Myocyte (in vitro differentiated cells): ENCODE data around the gene QKI. TPM values are rescaled to one million over a fixed set of nuclear protein-coding genes. Genes with fewer than 3 reads are reported as not detected.
"Not testable (repeated sequence)": the region's sequence is repeated elsewhere in the genome, so short reads cannot be mapped to it uniquely, and the experiment has no call there.

Experiments
- DNase-seq: peaks from one replicate; pipeline ENCODE4 v3.0.0-alpha.2; 2012; ENCODE audit warnings: low read depth
- total RNA-seq: library from RNA; depleted of rRNA; stranded (reverse); fragments of >200 nt; gene quantifications from 2 replicates; pipeline ENCODE4 v1.2.3, GENCODE V29; 2014

Gene QKI
- total RNA-seq, 1 donor from 2014 or later = 423 TPM

DNA sequence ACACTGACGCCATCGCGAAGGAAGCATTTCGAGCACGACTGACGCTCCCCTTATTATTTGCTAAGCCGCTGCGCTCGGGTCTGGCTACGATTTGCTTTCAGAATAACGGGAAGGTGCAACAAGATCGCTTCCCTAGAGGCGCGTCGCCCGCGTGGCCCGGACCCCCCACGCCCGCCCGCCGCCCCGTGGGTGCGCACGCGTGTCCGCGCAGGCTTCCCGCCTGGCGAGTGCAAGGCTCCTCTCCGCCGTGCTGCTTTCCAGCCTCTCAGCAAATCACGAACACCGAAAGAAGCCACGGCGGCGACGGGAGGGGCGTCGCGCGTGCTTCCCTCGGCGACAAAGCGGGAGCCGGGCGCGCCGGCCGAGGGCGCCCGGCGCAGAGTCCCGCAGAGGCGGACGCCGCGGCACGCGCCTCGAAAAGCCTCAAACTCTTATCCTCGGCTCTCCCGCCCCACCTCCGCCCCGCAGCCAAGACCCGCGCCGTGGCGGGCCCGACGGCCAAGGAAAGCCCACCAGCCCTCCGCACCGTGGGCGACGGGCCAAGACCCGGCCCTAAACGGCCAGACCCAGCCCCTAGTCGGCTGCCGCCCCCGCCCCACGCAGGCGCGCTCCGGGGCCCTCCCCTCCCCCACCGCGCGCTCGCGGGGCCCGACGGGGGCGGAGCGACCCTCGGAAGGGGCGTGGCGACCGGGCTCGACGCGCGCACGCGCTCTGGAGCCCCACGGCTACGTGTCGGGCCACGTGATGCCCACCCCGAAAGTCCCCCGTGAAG is 987 bp upstream of the QKI start:
- peak; percentile 89 for DNase-seq

DNA sequence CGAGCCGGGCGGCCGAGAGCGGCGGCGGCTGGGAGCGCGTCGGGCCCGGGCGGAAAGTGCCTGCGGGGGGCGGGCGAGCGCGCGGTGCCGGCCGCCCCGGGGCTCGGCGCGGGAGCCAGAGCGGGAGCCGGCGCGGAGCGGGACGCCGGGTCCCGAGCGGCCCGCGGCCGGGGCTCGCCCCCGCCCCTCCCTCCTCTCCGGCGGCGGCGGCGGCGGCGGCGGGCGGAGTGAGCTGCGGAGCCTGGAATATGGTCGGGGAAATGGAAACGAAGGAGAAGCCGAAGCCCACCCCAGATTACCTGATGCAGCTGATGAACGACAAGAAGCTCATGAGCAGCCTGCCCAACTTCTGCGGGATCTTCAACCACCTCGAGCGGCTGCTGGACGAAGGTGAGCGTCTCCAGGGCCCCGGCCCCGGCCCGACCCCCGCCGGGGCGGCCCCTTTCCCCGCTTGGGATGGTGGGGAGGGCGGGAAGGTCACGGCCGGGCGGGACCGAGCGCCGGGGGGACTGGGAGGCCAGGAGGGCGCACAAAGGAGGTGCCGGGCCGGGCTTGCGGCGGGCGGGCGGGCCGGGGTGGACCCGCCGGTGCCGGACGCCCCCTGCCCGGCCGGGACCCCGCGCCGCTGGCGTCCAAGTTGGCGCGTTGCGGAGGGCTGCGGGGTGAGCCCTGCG is 565 bp downstream of the QKI start:
- no peak for DNase-seq

DNA sequence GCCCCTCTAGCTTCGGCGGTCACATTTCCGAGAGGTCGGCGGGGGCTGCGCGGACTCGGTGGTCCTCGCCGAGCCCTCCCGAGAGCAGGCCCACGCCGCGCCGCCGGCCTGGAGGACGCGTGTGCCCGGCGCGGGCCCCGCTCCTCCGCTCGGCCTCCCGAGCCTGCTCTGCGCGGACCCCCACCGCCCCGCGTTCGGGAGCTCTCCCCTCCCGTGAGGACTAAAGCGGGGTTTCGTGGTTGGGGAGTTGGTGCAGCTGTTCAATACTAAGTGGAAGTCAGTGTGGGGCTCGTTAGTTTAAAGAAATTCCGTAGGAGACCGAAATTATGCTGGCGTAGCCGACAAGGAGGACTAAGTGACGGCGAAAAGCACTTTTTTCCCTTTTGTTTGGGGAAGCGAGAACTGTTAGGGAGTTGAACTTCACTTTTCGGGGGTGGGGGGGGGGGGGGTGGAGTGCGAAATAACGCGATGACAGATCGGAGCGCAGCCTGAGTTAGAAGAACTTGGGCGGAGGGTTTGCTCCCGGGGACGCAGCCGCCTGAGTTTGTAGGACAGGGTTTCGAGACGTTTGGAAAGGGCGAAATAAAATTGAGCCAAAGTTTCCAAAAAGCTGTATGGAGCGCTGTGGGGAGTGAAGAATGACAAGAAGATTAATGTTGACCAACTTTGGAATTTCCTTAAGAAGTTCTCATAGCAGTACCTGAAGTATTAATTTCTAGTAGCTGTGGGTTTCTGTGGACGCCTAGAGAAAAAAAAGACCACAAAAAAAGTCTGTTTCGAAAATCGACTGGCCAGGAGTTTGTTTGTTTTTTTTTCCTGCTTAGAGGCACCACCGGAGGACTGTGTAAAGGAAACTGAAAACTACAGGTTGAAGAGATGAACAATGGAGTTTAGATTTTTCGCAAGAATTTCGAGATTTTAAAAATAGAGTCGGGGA is 1.4 kb downstream of the QKI start:
- peak; percentile 72 for DNase-seq

DNA sequence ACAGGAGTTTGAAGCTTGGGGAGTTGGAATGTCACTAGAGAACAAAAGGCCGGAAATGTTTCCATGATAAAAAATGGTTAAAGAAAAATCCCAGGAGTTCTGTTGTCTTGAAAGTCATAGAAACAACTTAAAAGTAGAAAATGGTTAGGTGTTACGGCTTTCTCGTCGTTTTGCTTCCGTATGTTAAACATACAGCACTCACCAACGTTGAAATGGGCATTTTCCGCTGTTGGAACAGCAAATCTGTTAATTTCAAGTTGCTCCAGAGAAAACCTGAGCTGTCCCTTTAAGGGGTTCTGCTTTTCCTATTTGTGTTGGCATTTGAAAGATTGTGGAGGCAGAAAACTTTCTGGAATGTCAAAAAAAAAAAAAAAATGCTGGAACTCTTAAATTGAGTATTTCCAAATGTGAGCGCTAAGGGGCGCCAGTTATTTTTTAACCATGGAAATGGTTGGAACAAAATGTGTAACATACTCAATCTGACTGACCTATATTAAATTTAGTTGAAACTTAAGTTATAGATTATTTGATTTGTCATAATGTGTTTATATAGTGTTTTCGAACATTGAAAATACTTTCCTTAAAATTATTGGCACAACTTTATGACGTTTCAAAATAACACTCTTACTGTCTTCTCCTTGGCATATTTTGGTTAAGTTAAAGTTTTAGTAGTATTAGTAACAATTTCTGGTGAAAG is 2.2 kb downstream of the QKI start:
- DNase-seq = peak; percentile 89

DNA sequence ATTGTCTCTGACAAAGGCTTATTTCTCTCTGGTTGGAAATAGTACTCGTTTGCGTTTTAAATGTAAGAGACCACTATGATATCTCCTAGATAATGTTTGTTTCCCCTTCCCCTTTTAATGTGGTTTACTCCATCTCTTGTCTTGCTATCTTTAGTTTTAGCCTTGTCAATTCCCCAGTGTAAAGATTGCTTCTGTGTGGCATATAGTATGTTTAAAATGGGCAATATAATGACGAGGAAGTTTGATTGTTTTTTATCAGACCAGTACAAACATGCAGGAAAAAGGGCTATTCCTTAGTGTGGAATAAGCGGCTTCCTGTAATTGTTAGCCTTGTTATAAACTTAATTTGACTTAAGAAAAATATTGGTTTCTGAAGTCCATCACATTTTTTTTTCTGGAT is 3.1 kb downstream of the QKI start:
- DNase-seq = peak; percentile 48

DNA sequence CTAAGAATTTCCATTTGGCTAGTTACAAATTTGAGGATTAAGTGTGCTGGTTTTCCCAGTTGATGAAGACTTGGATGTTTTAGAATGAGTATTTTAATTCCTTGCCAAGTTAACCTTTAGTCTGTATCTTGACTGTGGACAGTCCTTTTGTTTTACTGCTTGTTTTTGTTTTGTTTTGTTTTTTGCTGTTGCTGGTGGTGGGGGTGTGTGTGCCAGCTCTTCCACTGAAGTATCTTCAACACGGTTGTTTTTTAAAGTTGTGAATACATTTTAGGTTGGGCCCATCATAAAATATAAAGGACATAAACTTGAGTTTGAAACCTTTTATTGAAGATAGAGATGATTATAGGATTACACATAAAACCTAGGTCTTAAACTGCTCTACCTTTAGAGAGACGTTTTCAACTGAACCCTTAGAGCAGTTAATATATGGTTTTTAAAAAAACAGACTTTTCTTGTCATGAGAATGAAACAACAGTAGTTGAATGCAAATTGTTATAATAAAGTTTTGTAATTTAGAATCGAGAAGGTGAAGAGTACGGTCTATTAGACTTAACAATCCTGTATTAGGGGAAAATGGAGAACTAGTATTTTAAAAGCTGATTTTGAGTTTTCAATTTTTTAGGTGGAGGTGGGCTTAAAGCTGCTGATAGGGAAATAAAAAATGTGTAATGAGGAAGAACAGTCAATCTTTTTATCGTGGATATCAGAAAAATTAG is 4.0 kb downstream of the QKI start:
- DNase-seq = peak; percentile 49

DNA sequence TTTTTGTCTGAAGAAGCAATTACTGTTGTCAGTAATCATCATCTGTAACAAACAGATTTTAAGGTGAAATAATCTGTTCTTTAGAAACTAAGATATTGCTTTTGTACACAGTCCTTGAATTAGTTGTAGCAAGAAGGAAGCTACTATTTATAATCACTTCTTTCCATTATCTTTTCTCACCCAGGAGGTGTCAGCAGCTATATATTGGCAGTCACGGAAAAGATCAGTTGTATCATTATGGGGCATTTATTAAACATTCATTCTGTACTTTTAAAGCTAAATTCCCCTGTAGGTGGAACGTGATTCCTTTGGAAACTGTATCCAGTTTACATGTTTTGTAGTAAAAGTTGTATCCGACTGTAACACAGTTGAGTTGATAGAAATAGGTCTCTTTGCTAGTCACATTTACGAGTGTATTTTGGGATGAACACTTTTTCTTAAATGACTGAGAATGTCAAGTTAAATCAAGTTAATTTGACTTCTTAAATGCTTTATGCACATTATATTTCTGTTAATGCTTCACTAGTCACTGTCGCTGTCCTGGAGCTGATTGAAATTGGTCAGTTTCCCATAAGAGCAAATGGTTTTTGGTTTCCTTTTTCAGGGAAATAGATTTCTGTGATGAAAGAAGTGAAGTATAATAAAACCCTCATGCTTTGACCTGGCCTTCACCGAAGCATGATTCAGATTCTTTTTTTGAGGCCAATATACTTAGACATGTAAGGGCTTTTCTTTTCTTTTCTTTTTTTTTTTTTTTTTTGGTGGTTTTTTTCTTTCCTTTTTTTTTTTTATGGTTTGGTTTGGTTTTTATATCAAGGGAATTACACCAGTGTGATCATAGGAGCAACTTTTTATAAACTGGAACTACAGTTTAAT is 5.1 kb downstream of the QKI start:
- DNase-seq = peak; percentile 51

DNA sequence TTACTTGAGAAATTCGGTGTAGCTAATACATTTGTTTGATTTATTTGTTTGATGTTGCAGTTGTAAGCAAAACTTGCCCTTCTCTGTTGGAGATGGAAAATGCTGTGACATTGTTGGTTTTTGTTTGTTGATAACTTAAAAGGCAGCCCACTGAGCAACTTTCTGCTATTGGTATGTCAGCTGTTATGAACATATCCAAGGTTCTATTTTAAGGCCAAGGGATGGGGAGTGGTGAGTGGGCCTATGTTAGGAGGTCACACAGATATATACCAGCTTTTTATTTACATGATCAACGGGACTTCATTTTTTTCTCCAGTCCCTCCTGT is 5.7 kb downstream of the QKI start:
- peak; percentile 81 for DNase-seq

DNA sequence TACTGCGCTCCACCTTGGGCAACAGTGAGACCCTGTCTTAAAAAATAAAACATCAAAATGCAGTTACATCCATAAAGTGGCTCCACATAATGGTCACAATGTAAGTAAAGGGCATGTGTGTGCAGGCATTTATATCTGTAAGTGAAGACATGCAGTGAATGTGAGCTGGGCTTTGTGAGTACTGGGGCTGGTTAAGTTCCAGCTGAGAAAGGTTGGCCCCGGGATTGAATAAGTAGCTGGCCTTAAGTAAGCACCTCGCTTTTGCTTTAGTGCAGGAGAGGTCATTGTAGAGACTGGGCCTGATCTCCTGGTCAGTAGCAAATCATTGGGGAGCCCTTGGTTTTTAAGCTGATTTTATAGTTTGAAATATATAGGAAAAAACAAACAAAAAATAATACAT is 8.0 kb downstream of the QKI start:
- no peak for DNase-seq

DNA sequence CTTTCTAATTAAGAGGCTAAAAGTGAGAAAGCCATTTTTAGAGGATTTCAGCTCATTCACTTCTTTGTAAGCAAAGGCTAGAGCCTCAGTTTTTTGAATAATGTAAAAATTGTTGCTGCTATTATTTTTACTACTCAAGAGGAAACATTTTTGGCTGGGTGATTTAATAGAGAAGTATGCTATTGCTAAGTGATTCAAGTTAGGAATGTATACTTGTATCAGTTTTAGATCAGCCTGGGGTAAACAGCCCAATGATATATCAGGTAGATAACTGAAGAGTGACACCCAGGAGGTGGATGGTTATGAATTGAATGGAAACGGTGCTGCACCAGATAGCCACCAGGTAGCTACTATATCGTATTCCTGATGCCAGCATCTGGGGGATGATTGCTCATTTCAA is 9.2 kb downstream of the QKI start:
- no peak for DNase-seq

DNA sequence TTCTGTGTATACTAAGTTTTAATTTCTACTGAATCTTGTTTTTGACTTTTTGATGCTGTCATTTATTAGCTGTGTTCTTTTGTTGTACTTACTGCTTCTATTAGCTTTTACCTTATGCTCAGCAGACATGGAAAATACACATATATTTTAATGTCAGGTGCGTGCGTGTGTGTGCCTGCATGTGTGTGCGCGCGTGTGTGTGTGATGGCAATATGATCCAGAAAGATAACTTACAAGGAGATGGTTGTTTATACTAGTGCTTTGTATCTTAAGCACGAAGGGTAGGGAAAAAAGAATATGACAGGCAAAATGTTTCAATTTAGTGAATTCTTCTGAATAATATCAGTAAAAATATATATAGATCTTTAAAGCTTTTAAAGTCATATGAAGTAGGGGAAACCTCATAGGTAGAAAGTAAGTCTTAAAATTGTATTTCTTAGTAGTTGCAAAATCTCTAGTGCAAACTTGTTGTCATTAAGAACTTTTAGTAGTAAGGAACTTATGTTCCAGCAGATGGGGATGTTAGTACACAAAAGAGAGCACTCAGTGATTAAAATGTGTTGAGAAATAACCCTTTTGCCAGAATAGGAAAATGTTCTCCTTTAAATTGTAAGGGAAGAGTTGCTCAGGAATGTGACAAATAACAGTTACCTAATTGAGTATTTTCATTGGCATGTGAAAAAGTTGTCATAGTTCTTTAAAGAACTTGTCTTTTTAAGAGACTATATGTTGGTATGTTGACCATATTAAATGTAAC is 13.2 kb downstream of the QKI start:
- DNase-seq = peak; percentile 67

DNA sequence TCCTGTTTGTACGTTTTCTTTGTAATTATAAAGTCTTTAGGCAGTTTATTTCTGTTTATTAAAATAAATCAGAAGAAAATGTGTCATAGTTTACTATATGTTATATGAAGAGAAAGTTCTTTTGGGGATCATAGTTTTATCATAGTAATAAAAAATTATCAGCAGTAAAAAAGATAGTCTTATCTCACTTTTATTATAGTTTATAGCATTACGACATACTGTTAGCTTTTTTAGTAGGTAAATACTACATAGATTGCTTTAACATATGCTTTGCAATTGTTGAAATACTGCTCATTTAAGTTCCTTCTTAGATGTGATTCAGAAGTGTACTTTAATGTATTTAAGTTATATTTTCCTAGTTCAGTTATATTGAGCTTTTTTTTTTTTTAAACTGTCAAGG is 13.9 kb downstream of the QKI start:
- DNase-seq = no peak

DNA sequence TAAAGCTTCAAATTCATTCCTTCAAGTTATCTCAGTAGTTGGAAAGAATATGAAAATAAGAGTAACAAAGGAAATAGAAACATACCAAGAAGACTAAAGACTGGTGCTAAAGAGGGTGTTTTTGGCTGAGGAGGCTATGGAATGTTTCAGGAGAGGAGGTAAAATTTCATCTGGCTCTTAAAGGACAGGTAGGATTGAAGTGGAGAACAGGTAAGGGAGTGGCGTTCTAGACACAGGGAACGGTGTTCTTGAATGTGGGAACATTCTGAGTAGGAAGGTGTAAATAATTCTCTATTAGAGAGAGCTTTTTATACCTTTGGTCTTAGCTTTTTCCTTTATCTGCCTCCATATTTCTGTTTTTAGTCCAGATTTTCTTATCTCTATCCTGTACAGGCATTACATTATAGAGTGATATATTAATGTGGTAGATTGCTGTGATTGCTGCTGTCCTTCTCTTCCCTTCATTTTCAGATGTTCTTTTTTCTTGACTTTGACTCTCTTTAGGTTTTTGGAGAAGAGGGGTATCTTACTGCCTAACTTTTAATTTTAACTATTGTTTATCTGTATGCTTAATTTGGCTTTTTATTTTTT is 15.4 kb downstream of the QKI start:
- no peak for DNase-seq

DNA sequence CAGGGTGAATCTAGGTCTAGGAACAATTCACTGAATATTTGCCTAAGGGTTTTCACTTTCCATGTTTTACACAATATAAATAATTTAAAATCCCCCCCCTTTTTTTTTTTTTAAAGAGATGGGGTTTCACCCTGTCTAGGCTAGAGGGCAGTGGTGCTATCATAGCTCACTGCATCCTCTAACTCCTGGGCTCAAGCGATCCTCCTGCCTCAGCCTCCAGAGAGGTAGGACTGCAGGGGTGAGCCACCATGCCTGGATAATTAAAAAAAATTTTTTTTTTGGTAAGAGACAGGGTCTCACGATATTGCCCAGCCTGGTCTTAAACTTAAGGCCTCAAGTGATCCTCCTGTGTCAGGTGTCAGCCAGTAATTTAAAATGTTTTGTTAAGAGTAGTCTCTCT is 17.8 kb downstream of the QKI start:
- no peak for DNase-seq

DNA sequence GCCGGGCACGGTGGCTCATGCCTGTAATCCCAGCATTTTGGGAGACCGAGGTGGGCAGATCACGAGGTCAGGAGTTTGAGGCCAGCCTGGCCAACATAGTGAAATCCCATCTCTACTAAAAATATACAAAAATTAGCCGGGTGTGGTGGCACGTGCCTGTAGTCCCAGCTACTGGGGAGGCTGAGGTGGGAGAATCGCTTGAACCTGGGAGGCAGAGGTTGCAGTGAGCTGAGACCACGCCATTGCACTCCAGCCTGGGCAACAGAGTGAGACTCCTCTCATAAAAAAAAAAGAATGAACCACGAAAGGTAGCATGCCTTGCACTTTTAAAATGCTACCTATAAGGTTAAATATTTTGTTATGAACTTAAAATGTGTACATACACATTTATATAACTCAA is 19.0 kb downstream of the QKI start:
- not testable (repeated sequence) for DNase-seq

DNA sequence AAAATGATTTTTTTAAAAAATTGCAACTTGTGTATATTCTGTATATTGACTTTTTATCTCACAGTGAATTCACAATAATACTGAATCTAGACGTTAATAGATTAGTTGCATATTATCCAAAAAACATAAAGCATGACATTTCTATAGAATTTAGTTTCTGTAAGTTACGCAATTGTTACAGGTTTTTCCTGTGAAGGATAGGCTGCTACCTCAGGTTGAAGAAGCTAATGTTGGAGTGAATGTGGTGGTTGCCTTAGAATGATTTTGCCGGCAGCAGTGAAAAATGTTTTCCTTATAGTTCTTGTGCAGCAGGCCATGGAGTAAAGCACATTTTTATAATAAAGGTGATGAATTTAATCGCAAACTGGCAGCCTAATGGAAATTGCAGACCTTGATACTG is 20.5 kb downstream of the QKI start:
- DNase-seq = no peak

DNA sequence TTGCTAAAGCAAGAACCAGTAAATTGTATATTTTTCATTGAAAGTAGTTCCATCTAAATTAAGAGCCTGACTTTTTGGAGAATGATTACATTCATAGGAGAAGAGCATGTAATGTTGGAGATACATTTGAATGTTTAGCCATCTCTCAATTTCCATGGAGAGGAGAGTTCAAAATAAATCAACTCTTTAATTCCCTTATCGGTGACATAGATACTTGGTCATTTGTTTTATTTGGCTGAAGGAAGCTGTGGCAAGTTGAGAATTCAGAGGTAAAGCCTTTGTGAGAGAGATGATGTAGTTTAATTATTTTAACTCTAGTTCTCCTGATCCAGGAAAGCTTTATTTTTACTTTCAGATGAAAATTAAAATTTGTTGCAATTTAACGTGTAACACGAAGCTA is 22.3 kb downstream of the QKI start:
- DNase-seq = no peak

DNA sequence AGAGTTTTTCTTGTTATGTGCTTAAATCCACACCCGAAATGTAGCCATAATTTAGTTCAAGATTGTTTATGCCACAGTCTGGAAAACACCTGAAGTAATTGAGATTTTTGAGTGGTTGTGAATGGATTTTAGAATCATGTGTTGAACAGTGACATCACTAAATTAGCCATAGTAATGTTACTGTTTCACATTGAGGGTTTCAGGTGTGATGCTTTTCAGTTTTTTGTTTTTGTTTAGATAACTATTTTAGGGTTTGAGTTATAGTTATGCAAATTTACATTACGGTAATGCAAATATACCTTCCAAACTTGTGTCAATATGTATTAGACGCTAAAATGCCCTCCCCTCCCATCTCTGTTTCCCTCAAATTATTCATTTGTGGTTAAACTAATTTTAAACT is 22.9 kb downstream of the QKI start:
- no peak for DNase-seq
